HG03439 (cell line): Measurements from ENCODE around the gene LIPG.
"Not testable (repeated sequence)": the region's sequence is repeated elsewhere in the genome, so short reads cannot be mapped to it uniquely, and the experiment has no call there.

Source experiments
- ATAC-seq: cut with Tn5 transposase; IDR thresholded peaks from one replicate; pipeline ENCODE4 v1.9.1; 2021; ENCODE audit warnings: mild to moderate bottlenecking, moderate library complexity; ENCODE audit not compliant: unreplicated experiment

LIPG gene

GRCh38 chr18:49572611-49573345, 10.9 kb downstream of the LIPG start:
- ATAC-seq = no peak

- no peak for ATAC-seq
Observed at GRCh38 chr18:49573835-49574234, 12.0 kb downstream of the LIPG start.

- ATAC-seq = not testable (repeated sequence)
Observed at GRCh38 chr18:49579041-49579440, 17.2 kb downstream of the LIPG start.

- not testable (repeated sequence) for ATAC-seq
Observed at GRCh38 chr18:49579583-49579982, 17.7 kb downstream of the LIPG start.

GRCh38 chr18:49580279-49580678, 18.4 kb downstream of the LIPG start:
- ATAC-seq = no peak

- ATAC-seq = no peak
Observed at GRCh38 chr18:49581371-49581770, 19.5 kb downstream of the LIPG start.

GRCh38 chr18:49582579-49582978, 20.7 kb downstream of the LIPG start:
- ATAC-seq = no peak

GRCh38 chr18:49584394-49584793, 22.5 kb downstream of the LIPG start:
- no peak for ATAC-seq

GRCh38 chr18:49584951-49585350, 23.1 kb downstream of the LIPG start:
- not testable (repeated sequence) for ATAC-seq

GRCh38 chr18:49585781-49586663, 24.2 kb downstream of the LIPG start:
- no peak for ATAC-seq

GRCh38 chr18:49588171-49588570, 26.3 kb downstream of the LIPG start:
- ATAC-seq = no peak

GRCh38 chr18:49588971-49589370, 27.1 kb downstream of the LIPG start:
- no peak for ATAC-seq

GRCh38 chr18:49590608-49591007, 28.8 kb downstream of the LIPG start:
- ATAC-seq = no peak

GRCh38 chr18:49591271-49591670, 29.4 kb downstream of the LIPG start:
- no peak for ATAC-seq

- no peak for ATAC-seq
Observed at GRCh38 chr18:49591775-49592174, 29.9 kb downstream of the LIPG start.

- no peak for ATAC-seq
Observed at GRCh38 chr18:49596687-49597086, 34.8 kb downstream of the LIPG start.

- no peak for ATAC-seq
Observed at GRCh38 chr18:49597157-49597931, 35.5 kb downstream of the LIPG start.

- ATAC-seq = no peak
Observed at GRCh38 chr18:49601211-49601610, 39.4 kb downstream of the LIPG start.

- no peak for ATAC-seq
Observed at GRCh38 chr18:49608366-49609255, 46.8 kb downstream of the LIPG start.
